ENCODE measurements around the gene MXRA7.
"Not testable (repeated sequence)": the region's sequence is repeated elsewhere in the genome, so short reads cannot be mapped to it uniquely, and the experiment has no call there.

The MXRA7 gene

GRCh38 chr17:76710863-76711611 is at the start of gene MXRA7:
Gene MXRA7, minus strand, starts transcription at chr17:76710965. Its CDS starts 19 bp downstream, at chr17:76710946.
- in situ Hi-C loops (cut with HindIII; ENCODE audit: low pct_unique_long_range_greater_than_20kb, low sequenced_read_pairs) = no loop called here
- peak; percentile 61 to 78 for DNase-seq (ENCODE audit: low read depth in 1 of 2, low spot score in 1 of 2)
- TF ChIP-seq JUND (IDR thresholded peaks at IDR 0.05; ENCODE audit: low read depth) = no peak

GRCh38 chr17:76758570-76758969 is 47.8 kb upstream of the MXRA7 start:
- DNase-seq (ENCODE audit: low read depth in 1 of 2, low spot score in 1 of 2) = no peak
- no peak for TF ChIP-seq JUND (IDR thresholded peaks at IDR 0.05; ENCODE audit: low read depth)
- in situ Hi-C loops (cut with HindIII; ENCODE audit: low pct_unique_long_range_greater_than_20kb, low sequenced_read_pairs) = no loop called here

GRCh38 chr17:76757256-76757655 is 46.5 kb upstream of the MXRA7 start:
- TF ChIP-seq JUND (IDR thresholded peaks at IDR 0.05; ENCODE audit: low read depth) = no peak
- no peak for DNase-seq (ENCODE audit: low read depth in 1 of 2, low spot score in 1 of 2)
- in situ Hi-C loops (cut with HindIII; ENCODE audit: low pct_unique_long_range_greater_than_20kb, low sequenced_read_pairs) = no loop called here

DNA sequence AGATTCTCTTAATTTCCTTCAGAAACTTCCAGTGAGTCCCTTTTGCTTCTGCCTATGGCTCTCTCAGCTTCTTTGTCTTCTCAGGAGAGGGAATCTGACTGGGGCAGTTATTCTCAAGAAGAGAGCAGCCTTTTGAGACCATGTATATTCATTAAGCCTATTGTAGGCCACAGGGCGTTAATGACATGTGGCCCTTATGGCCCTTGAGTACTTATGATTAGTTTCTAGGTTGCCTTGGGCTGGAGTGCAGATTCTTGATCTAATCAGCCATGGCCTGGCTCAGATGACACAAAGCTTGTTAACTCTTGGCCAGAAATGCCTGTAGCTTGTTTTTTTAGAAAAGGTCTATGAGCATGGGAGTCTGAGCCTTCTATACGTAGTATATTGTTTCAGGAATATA is 44.5 kb upstream of the MXRA7 start:
- no peak for DNase-seq (ENCODE audit: low read depth in 1 of 2, low spot score in 1 of 2)
- TF ChIP-seq JUND (IDR thresholded peaks at IDR 0.05; ENCODE audit: low read depth) = no peak
- in situ Hi-C loops (cut with HindIII; ENCODE audit: low pct_unique_long_range_greater_than_20kb, low sequenced_read_pairs) = no loop called here

DNA sequence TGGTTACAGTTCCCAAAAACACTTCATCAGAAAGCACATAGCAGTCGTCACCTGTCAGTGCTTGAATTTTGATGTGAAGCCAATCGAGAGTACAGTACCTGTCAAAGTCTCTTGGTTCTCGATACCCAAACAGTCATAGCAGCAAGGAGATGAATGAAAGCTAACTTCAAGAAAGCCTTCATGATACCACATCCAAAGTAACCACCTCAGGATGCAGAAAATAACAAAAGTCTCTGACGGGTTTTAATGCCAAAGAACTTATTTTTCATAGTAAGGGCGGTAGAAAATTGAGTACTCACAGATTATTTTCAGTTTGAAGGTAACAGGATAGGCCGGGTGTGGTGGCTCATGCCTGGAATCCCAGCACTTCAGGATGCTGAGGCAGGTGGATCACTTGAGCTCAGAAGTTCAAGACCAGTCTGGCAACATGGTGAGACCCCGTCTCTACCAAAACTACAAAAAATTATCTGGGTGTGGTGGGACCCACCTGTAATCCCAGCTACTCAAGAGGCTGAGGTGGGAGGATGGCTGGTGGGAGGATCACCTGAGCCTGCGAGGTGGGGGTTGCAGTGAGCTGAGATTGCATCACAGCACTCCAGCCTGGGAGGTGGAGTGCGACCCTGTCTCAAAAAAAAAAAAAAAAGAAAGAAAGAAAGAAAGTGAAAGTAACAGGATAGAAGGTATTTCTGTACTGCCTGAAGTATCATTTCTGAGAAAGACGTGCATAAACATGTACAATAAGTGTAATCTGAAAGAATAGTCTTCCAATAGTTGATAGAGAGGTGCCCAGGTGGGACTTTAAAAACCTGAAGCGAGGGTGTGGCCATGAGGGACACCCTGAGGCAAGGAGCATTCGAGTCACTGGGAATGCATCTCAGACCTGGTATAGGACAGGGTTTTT is 42.5 kb upstream of the MXRA7 start:
- in situ Hi-C loops (cut with HindIII; ENCODE audit: low pct_unique_long_range_greater_than_20kb, low sequenced_read_pairs) = no loop called here
- no peak for TF ChIP-seq JUND (IDR thresholded peaks at IDR 0.05; ENCODE audit: low read depth)
- no peak for DNase-seq (ENCODE audit: low read depth in 1 of 2, low spot score in 1 of 2)

DNA sequence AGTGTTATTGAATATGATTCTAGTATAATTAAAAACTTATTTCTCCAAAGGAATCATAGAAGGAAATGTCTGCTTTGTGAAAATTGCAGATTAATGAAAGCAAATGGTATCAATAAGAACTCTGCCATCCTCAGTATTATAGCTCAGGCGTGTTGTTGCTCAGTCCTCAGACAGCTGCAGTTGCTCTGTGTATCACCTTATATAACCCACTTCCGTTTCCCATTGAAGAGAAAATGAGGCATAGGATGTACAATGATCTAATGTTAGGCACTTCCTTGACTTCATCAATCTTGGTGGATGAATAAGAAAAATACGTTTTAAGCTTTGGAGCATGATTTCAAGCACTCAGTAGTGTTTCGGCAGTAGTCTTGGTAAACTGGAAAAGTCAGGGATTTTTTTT is 41.2 kb upstream of the MXRA7 start:
- TF ChIP-seq JUND (IDR thresholded peaks at IDR 0.05; ENCODE audit: low read depth) = no peak
- in situ Hi-C loops (cut with HindIII; ENCODE audit: low pct_unique_long_range_greater_than_20kb, low sequenced_read_pairs) = no loop called here

DNA sequence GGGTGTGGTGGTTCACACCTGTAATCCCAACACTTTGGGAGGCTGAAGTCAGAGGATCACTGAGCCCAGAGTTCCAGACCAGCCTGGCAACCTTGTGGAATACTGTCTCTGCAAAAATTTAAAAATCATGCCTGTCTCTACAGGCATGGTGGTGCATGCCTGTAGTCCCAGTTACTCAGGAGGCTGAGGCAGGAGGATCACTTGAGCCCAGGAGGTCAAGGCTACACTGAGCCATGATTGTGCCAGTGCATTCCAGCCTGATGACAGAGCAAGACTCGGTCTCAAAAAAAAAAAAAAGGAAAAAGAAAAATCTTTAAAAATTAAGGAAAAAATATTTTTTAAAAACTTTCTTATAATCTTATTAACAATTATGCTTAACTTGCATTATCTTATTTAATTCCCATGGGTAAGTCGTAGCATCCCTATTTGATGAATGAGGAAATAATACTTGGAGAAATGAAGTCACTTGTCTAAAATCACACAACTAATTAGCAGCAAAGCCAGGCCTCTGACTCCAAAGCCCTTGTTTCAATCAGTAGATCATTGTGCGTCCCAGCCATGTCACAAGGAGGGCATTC is 40.7 kb upstream of the MXRA7 start:
- no peak for DNase-seq (ENCODE audit: low read depth in 1 of 2, low spot score in 1 of 2)
- in situ Hi-C loops (cut with HindIII; ENCODE audit: low pct_unique_long_range_greater_than_20kb, low sequenced_read_pairs) = no loop called here
- TF ChIP-seq JUND (IDR thresholded peaks at IDR 0.05; ENCODE audit: low read depth) = no peak

More for the DNA sequence above, 41.2 kb upstream of the MXRA7 start:
- no peak for DNase-seq (ENCODE audit: low read depth in 1 of 2, low spot score in 1 of 2)

DNA sequence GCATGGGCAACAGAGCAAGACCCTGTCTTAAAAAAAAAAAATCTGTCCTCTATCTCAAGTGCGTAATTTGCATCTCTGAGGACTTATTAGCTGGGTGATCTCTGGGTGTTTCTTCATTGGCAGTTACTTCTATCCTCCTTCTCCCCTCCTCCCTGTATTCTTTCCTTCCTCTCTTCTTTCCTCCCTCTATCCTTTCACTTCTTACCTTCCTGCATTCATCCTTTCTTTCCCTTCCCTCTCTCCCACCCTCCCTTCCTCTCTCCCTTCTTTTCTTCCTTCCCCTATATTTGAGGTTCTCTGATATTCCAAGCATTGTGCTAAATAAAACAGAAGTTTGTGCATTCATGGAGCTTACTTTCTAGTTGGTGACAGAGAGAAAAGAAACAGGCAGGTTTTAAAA is 37.9 kb upstream of the MXRA7 start:
- DNase-seq (ENCODE audit: low read depth in 1 of 2, low spot score in 1 of 2) = no peak
- in situ Hi-C loops (cut with HindIII; ENCODE audit: low pct_unique_long_range_greater_than_20kb, low sequenced_read_pairs) = no loop called here
- no peak for TF ChIP-seq JUND (IDR thresholded peaks at IDR 0.05; ENCODE audit: low read depth)

DNA sequence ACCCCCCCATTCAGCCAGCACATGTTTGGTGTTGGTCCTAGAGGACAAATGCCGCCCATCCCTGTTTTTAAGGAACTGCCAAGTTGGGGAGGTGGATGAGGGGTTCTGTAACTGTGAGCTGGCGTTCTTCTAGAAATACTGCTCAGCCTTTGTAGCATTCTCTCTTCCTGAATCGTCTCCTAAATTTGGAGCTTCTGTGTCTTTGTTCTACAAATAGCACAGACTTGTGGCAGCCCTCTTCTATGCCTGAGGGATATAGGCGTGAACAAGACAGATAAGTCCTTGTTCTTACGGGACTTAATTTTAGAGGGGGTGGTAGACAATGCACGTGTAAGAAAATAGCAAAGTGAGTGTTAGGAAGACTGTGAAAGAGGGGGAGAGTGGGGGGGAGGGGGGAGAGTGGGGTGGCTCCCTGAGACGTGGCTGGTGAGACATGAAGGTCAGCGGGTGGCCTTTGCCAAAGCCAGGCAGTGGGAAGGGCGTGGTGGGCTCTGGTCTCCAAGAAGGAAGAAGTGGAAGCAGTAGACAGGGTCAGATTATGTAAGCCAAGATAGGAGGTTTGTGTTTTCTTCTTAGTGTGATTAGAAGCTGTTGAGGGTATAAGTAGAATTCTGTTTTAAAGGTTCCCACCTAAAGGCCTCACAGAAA is 37.1 kb upstream of the MXRA7 start:
- no peak for DNase-seq (ENCODE audit: low read depth in 1 of 2, low spot score in 1 of 2)
- in situ Hi-C loops (cut with HindIII; ENCODE audit: low pct_unique_long_range_greater_than_20kb, low sequenced_read_pairs) = no loop called here
- no peak for TF ChIP-seq JUND (IDR thresholded peaks at IDR 0.05; ENCODE audit: low read depth)

DNA sequence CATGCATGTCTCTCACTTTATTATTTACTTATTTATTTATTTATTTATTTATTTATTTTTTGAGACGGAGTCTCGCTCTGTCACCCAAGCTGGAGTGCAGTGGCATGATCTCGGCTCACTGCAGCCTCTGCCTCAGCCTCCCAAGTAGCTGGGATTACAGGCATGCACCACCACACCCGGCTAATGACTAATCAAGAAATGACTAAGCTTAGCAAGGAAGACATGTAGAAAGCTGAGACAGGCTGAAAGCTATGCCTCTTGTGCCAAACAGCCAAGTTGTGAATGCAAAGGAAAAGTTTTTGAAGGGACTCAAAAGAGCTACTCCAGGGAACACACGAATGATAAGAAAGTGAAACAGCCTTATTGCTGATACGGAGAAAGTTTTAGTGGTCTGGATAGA is 35.0 kb upstream of the MXRA7 start:
- in situ Hi-C loops (cut with HindIII; ENCODE audit: low pct_unique_long_range_greater_than_20kb, low sequenced_read_pairs); DNase-seq (ENCODE audit: low read depth in 1 of 2, low spot score in 1 of 2): not testable (repeated sequence)

- DNase-seq (ENCODE audit: low read depth in 1 of 2, low spot score in 1 of 2) = no peak
- in situ Hi-C loops (cut with HindIII; ENCODE audit: low pct_unique_long_range_greater_than_20kb, low sequenced_read_pairs) = no loop called here
Observed at GRCh38 chr17:76744747-76745146, 34.0 kb upstream of the MXRA7 start.

DNA sequence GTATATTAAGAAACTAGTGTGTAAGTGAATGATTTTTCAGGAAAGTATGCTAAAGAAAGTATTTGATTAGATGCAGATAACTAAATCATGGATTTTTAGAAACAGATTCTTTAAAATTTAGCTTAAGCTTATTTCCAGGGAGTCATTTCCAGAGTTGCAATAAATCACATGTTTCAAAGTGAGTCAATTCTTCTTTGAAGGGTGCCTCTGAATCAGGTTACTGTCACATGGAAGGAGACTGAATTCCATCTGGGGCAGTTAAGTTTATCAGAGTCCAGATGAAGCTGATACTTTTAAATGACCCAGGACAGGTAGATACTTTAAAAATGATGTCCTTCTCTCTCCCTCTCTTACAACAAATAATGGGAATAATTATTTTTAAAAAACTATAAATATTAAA is 32.2 kb upstream of the MXRA7 start:
- no peak for DNase-seq (ENCODE audit: low read depth in 1 of 2, low spot score in 1 of 2)
- in situ Hi-C loops (cut with HindIII; ENCODE audit: low pct_unique_long_range_greater_than_20kb, low sequenced_read_pairs) = no loop called here
- no peak for TF ChIP-seq JUND (IDR thresholded peaks at IDR 0.05; ENCODE audit: low read depth)

More at GRCh38 chr17:76744747-76745146, 34.0 kb upstream of the MXRA7 start:
- TF ChIP-seq JUND (IDR thresholded peaks at IDR 0.05; ENCODE audit: low read depth) = no peak

Data from T47D (cell line).